NCI-H2196 (cell line): Measurements from ENCODE around the gene SUMF1.

Source experiments
- DNase-seq: peaks from one replicate; lab custom pipeline; 2025; ENCODE audit not compliant: unreplicated experiment; lab: John Stamatoyannopoulos, UW

SUMF1 gene

GRCh38 chr3:4466741-4467521 is at the start of gene SUMF1:
Gene SUMF1 (minus strand): TSS chr3:4467269. CDS start chr3:4467245, 24 bp downstream.
- peak; percentile 62 for DNase-seq

DNA sequence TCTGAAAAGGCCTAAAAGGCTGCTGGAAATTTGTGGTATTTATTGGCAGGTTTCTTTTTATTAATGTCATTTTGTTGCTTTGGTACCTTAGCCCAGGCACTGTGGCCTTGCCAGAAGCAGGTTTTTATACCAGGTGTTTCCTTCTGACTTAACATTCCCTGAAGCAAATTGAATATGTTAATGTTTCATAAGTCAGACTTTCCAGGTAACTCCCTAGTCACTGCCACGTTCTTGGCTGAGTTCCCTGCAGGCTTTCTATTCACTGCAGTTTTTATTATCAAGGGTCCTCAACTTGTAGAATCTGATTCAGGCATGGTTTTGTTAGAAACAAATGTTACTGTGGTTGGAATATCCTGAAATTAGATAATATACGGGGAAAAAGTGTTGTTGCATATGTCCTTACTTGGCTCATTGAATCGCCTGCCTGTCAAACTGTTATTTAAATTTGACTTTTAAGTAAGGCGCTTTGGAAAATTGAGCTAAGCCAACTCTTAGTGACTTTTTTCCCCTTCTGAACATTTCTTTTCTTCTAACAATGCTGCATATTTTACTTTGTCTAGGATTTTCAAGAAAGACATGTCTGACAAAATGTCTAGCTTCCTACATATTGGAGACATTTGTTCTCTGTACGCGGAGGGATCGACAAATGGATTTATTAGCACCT is 49.0 kb upstream of the SUMF1 start:
- no peak for DNase-seq

GRCh38 chr3:4514916-4515315 is 47.8 kb upstream of the SUMF1 start:
- no peak for DNase-seq

GRCh38 chr3:4514321-4514720 is 47.3 kb upstream of the SUMF1 start:
- no peak for DNase-seq

- DNase-seq = no peak
Measured at GRCh38 chr3:4512895-4513616, 46.0 kb upstream of the SUMF1 start.

- no peak for DNase-seq
Measured at GRCh38 chr3:4511491-4512262, 44.6 kb upstream of the SUMF1 start.

GRCh38 chr3:4509983-4510755 is 43.1 kb upstream of the SUMF1 start:
- DNase-seq = no peak

DNA sequence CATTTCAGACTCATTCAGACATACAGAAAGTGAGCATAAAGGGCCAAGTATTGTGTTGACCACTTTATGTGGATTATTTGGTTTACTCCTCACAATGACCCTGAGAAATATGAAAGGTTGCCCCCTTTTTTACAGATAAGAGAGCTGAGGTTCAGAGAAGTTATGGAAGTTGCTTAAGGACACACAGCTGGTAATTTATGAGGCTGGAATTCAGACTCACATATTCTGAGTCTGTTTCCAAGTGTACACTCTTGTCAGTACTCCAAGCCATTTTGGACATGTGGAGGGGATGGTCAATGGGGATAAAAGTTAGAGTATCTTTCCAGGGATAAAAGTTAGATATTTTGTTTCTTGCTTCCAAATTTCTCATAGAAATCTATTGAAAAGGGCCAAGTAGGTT is 42.0 kb upstream of the SUMF1 start:
- no peak for DNase-seq

GRCh38 chr3:4508048-4508981 is 41.2 kb upstream of the SUMF1 start:
- no peak for DNase-seq

- no peak for DNase-seq
Measured at GRCh38 chr3:4507024-4507596, 40.0 kb upstream of the SUMF1 start.

- no peak for DNase-seq
Measured at GRCh38 chr3:4506559-4507023, 39.5 kb upstream of the SUMF1 start.

GRCh38 chr3:4505688-4506558 is 38.9 kb upstream of the SUMF1 start:
- no peak for DNase-seq

GRCh38 chr3:4504340-4505261 is 37.5 kb upstream of the SUMF1 start:
- DNase-seq = no peak

GRCh38 chr3:4503050-4503449 is 36.0 kb upstream of the SUMF1 start:
- no peak for DNase-seq

- no peak for DNase-seq
Measured at GRCh38 chr3:4501927-4502326, 34.9 kb upstream of the SUMF1 start.

DNA sequence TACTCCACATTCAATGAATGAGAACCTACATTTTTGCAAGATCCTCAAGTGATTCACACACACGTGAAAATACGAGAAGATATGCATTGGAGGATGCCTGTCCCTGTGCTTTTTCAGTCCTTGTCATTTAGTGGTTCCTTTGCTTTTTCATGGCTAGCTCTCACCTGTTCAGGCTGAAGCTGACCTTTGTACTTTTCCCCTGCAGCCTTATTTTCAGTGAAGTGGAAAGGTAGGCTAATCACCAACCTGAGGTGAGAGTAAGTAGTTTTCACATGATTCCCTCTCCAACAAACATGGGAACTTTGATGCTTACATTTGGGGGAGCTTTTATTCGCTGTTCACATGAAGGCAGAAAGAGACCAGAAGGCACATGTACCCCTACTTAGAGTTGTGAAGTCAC is 34.4 kb upstream of the SUMF1 start:
- no peak for DNase-seq

GRCh38 chr3:4498446-4498845 is 31.4 kb upstream of the SUMF1 start:
- no peak for DNase-seq
